Measurements from ENCODE around the gene LGSN. TPM values are rescaled to one million over a fixed set of nuclear protein-coding genes. Genes with fewer than 3 reads are reported as not detected.

LGSN gene
- total and polyA plus RNA-seq, 2 donors (not counting 3 experiments of a cell fraction or from before 2014, with no cell fraction given), result not detected

DNA sequence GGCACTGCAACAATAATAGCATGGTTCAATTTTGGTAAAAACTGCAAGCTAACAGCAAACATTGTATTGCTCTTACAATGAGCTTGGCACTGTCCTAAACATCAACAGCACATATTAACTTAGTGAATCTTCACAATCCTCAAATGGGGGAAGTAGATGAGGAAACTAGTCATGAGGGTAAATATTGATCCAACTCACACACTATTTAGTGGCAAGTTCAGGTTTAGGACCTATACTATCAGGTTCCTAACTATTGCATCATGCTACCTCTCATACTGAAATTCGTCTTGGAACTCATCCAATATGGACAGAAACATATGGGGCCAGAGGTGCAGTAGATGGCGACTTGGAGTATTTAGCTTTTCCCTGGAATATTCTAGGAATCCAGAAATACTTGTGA, 74.4 kb downstream of the LGSN start:
- no peak overlapping the region for H2AFZ ChIP-seq (ENCODE audit: low read depth, low read length)
- no peaks in the 10 kb centered on the region for H4K20me1 ChIP-seq (replicated peaks; ENCODE audit: control insufficient read depth, extremely low read depth, insufficient read depth, low read length)
- no peaks in the 10 kb centered on the region for H3K9me1 ChIP-seq (replicated peaks; ENCODE audit: control insufficient read depth, extremely low read depth, insufficient read depth, low read length)
- no TSS peak for BruUV-seq (replicated peaks)
- CTCF ChIA-PET, result no interaction called here
- H3K4me2 ChIP-seq (ENCODE audit: insufficient read depth, low read length), result no peak overlapping the region
- no peak overlapping the region for H3K27ac ChIP-seq (ENCODE audit: insufficient read depth, low read depth, low read length)
- no peaks in the 10 kb centered on the region for H3K36me3 ChIP-seq (ENCODE audit: control insufficient read depth in 2 of 2, extremely low read depth in 1 of 2, insufficient read depth in 2 of 2, low read length in 2 of 2)
- no peak overlapping the region for H3K4me3 ChIP-seq (replicated peaks in 1 of 3; ENCODE audit: insufficient read depth in 1 of 3, low read depth in 1 of 3, low read length in 3 of 3)
- no peak for DNase-seq (ENCODE audit: low read depth, low spot score)
- no peaks in the 10 kb centered on the region for H3K9me3 ChIP-seq (replicated peaks; ENCODE audit: control insufficient read depth, insufficient read depth, low read length)
- H3K4me1 ChIP-seq (ENCODE audit: control insufficient read depth, extremely low read depth, insufficient read depth, low read length), result no peaks in the 10 kb centered on the region
- no peaks in the 10 kb centered on the region for H3K79me2 ChIP-seq (ENCODE audit: control insufficient read depth, insufficient read depth, low read length)
- intact Hi-C loops (cut with micrococcal nuclease), result no loop called here
- H3K9ac ChIP-seq (replicated peaks; ENCODE audit: extremely low read depth, insufficient read depth, low read length), result no peak overlapping the region
- no peaks in the 10 kb centered on the region for H3K27me3 ChIP-seq (ENCODE audit: control insufficient read depth in 2 of 2, insufficient read depth in 2 of 2, low read length in 2 of 2)
- POLR2A ChIA-PET, result no interaction called here
- dilution Hi-C loops (cut with MboI; ENCODE audit: extremely low pct_ligation_motif_present, low sequenced_read_pairs), result no loop called here
- no peak for FAIRE-seq
- no peak for TF ChIP-seq POLR2A (IDR thresholded peaks at IDR 0.05; ENCODE audit: low read depth, low read length)
- TF ChIP-seq FOS (IDR thresholded peaks at IDR 0.05; ENCODE audit: borderline replicate concordance, insufficient read depth, low read length), result no peak
- TF ChIP-seq, protein P1, sequence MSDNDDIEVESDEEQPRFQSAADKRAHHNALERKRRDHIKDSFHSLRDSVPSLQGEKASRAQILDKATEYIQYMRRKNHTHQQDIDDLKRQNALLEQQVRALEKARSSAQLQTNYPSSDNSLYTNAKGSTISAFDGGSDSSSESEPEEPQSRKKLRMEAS (IDR thresholded peaks at IDR 0.05; ENCODE audit: insufficient read depth, insufficient read length), result no peak
- no peak for TF ChIP-seq POLR2AphosphoS5 (IDR thresholded peaks at IDR 0.05; ENCODE audit: insufficient read depth, low read depth, low read length)
- TF ChIP-seq EZH2 (IDR thresholded peaks at IDR 0.05; ENCODE audit: borderline replicate concordance, low read depth, low read length, severe bottlenecking), result no peak
- TF ChIP-seq MYC (IDR thresholded peaks at IDR 0.05; ENCODE audit: low read depth, low read length), result no peak
- TF ChIP-seq JUN (IDR thresholded peaks at IDR 0.05; ENCODE audit: borderline replicate concordance, insufficient read depth, insufficient read length, low read depth), result no peak
- TF ChIP-seq CTCF (IDR thresholded peaks at IDR 0.05; ENCODE audit: extremely low read depth in 1 of 2, insufficient read depth in 1 of 2, low read depth in 1 of 2, low read length in 2 of 2), result no peak
- no peak for TF ChIP-seq GATA2 (IDR thresholded peaks at IDR 0.05; ENCODE audit: insufficient read depth, insufficient read length, low read depth, low read length)
